GM08714 (cell line): ENCODE results near the gene ETS1.
A peak's percentile ranks its signal among the peaks of the same experiment; 100 is the strongest.

Experiments used
- H3K4me3 ChIP-seq: fragments of 200-500 bp; sonication (Bioruptor generic); 2 replicates; pipeline ENCODE4 v1.5.1; 2014; ENCODE audit warnings: mild to moderate bottlenecking, low read length, inconsistent platforms
- ZNF274 ChIP-seq: IDR thresholded peaks from 2 replicates; pipeline ENCODE4 v1.6.1; 2012; ENCODE audit warnings: mild to moderate bottlenecking, low read depth, low read length

Gene ETS1

GRCh38 chr11:128420951-128421350 is 166.4 kb downstream of the ETS1 start:
- no peak for TF ChIP-seq ZNF274
- H3K4me3 ChIP-seq: no peak overlapping the region

- no peak for TF ChIP-seq ZNF274
Measured at GRCh38 chr11:128420265-128420664, 167.1 kb downstream of the ETS1 start.

GRCh38 chr11:128419012-128419767 is 168.2 kb downstream of the ETS1 start:
- TF ChIP-seq ZNF274: no peak
- no peak overlapping the region for H3K4me3 ChIP-seq

More at GRCh38 chr11:128420265-128420664, 167.1 kb downstream of the ETS1 start:
- no peak overlapping the region for H3K4me3 ChIP-seq

- TF ChIP-seq ZNF274: no peak
Measured at GRCh38 chr11:128417607-128418324, 169.6 kb downstream of the ETS1 start.

GRCh38 chr11:128416976-128417375 is 170.4 kb downstream of the ETS1 start:
- no peak overlapping the region for H3K4me3 ChIP-seq
- no peak for TF ChIP-seq ZNF274

More at GRCh38 chr11:128417607-128418324, 169.6 kb downstream of the ETS1 start:
- H3K4me3 ChIP-seq: no peak overlapping the region

GRCh38 chr11:128415539-128415938 is 171.8 kb downstream of the ETS1 start:
- H3K4me3 ChIP-seq: peak overlapping the region; percentile 75
- no peak for TF ChIP-seq ZNF274

- peak overlapping the region; percentile 51 for H3K4me3 ChIP-seq
- no peak for TF ChIP-seq ZNF274
Measured at GRCh38 chr11:128412847-128413791, 174.2 kb downstream of the ETS1 start.

- TF ChIP-seq ZNF274: no peak
- peak overlapping the region; percentile 36; the same call in 1 of the 2 replicates for H3K4me3 ChIP-seq
Measured at GRCh38 chr11:128411812-128412211, 175.5 kb downstream of the ETS1 start.

GRCh38 chr11:128411150-128411549 is 176.2 kb downstream of the ETS1 start:
- H3K4me3 ChIP-seq: no peak overlapping the region
- TF ChIP-seq ZNF274: no peak

- no peak for TF ChIP-seq ZNF274
- no peak overlapping the region for H3K4me3 ChIP-seq
Measured at GRCh38 chr11:128409476-128409875, 177.9 kb downstream of the ETS1 start.
